GM18498 (cell line): ENCODE measurements around the gene C2CD3.

Source experiments
- ATAC-seq: cut with Tn5 transposase; IDR thresholded peaks from one replicate; pipeline ENCODE4 v1.9.1; 2021; ENCODE audit warnings: mild to moderate bottlenecking, moderate library complexity; ENCODE audit not compliant: unreplicated experiment

Gene C2CD3

GRCh38 chr11:74021998-74022397 is 148.8 kb downstream of the C2CD3 start:
- no peak for ATAC-seq

DNA sequence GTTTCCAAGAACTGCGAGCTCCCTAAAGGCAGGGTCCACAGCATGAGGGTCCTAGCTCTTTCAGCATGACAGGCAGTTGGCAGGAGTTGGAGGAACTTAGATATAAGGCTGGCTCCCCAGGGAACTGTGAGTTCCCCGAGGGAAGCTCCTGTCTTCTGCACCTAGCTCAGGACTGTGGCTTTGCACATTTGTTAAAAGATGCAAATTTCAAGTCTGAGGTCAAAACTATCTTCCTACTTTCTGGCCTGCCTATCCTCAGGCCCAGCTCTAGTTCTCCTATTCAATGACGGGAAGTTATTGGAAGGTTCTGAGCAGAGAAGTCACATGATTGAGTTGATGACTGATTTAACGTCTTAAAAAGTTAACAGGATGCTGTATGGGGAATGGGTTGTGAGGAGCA is 150.3 kb downstream of the C2CD3 start:
- ATAC-seq, result peak; percentile 47

DNA sequence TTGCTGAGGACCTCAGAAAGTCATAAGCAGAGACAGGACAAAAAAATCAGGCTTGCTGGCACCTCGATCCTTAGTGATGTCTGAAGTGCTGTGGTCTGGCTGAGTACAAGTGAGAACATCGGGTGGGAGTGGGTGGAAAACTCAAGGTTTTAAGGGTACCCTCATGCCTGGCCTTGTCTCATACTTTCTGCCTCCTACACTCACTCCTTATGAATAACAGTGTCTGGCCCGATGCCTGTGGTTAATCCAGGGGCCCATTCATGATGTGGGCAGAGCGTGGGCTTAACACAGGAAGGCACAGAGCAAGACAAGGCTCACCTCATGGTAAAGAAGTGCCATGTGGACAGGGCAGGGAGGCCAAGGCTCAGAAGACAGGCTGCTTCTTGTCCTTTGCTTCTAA is 150.9 kb downstream of the C2CD3 start:
- no peak for ATAC-seq

- no peak for ATAC-seq
Measured at GRCh38 chr11:74019104-74019738, 151.6 kb downstream of the C2CD3 start.

- no peak for ATAC-seq
Measured at GRCh38 chr11:74018331-74019005, 152.3 kb downstream of the C2CD3 start.

DNA sequence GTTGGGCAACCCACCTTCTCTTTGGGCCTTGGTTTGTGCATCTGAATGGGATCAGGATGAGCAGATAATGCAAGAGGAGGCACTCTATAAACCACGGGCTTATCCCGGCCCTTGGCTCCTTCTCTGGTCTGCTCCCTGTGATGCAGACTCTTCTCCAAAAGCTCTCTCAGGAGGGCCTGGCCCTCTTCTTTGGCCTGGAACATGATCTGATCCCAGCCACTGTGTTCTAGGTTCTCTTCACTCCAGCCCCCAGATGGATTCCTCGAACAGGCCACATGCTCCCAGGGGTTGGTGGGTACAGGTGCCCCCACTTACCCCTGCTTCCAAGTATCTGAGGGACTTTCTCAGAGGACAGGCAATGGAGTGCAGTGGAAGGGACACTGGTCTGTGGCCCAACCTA is 153.2 kb downstream of the C2CD3 start:
- ATAC-seq, result no peak

DNA sequence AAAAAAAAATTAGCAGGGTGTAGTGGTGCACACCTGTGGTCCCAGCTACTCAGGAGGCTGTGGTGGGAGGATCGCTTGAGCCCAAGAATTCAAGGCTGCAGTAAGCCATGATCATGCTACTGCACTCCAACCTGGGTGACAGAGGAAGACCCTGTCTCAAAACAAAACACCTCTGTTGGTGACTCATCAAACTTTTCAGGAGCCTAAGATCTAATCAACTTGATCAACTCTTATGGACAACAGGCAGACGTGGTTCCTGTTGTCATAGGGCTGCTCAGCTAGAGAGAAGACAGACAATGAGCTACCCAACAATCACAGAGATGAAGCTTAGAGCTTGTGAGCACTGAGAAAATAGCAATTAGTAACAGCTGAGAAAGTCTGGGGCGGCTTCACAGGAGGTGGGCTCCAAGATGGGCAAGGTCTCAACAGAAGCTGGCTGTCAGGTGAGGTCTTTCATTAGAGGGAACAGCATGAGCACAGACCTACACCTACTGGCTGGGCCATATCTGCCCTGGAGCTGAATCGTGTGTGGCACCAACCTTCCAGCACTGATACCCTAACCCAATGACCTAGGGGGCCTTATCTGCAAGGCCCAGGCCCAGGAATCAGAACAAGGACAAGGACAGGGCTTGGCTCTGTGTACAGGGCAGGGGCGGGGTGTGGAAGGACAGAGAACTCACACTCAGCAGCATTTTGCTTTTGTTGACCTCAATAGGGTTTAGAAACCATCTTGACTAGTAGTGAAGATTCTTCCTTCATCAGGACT is 154.7 kb downstream of the C2CD3 start:
- no peak for ATAC-seq

GRCh38 chr11:74014880-74015279 is 155.9 kb downstream of the C2CD3 start:
- ATAC-seq, result no peak

DNA sequence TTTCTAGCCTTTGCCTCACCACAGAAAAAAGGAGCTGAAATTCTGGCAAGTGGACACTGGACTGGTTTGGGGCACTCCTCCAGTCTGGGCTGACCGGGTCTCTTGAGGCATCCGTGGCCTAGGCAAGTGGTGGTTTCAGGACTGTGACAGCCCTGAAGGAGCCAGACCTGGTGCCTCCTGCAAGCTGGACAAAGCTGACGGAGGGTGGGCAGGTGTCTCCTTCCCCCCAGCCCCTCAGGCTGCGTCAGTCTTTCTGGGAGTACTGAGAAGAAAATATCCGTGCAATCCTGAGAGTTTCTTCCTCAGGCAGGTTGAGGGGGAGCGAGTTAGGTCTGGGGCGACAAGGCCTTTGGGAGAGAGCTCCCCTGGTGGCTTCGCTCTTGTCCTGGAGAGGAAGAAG is 157.7 kb downstream of the C2CD3 start:
- ATAC-seq, result no peak

- ATAC-seq, result no peak
Measured at GRCh38 chr11:74012074-74012809, 158.6 kb downstream of the C2CD3 start.

DNA sequence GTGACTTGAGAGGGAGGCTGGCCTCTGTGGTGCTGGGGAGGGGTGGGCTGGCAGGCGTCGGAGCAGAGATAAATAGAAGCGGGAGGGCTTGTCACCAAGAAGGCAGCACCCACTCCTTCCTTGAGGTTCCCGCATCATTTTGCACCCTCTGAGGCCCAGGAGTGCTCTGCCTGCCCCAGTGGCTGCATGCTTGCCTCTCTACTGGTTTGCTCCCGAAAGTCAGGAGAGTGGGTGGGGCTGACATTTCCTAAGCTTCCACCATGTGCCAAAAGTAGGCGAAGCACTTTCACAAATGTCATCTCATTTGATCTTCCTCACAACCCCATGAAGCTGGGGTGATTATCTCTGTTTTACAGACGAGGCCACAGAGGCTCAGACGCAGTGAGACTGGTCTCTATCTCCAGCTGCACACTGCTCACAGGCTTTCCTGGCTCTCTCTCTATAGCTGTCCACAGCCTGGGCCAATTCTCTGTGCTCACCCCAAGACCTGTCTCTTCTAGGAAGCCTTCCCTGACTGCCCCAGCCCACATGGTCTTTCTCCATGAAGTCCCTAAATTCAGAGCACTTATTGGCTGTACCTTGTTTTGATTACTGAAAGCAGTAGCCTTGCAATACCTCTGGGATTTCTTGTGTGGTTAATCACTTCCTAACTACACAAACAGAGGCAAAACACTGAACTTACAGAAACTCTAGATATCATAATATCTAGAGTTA is 159.3 kb downstream of the C2CD3 start:
- no peak for ATAC-seq

DNA sequence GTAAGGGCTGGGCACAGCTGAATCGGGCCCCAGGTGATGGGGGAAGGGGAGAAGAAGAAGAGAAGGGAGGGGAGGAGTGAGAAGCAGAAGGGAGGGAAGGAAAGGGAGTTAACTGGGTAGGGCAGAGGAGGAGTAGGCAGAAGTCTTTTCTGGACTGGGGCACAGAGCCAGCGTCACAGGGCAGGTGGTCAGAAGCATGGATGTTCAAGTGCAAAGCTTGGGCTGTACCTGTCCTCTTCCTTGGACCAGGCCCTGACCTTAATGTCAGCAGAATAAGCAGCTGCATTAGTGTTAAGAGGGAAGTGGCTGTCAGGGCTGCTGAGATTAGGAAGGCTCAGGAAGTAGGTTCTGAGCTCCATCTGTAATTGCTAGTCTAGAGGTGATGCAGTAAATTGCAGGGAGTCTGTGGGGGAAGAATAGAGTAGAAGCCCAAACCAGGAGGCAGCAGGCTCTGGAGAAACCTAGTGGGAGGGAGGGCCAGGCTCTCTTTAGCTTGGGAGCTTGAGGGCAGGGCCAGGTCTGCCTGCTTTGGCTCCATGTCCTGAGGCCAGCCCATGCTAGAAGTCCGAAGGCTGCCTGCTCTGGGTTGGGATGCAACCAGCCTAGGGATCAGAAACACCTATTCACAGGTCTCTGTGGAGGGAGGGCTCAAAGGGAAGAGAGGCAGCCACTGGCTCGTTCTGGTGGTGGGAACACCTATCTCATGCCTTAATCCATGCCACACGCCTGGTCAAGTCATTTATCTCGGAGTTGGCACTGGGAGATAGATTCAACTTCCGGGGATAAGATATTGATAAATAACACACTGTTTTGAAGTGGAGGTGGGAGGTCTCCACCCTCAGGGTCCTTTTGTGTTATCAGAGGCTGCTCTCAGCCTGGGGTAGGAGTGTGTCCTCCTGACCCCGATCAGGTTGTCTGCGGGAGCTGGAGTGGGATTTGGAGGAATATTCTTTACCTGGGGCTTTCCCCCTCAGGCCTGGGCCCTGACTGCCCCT is 160.2 kb downstream of the C2CD3 start:
- ATAC-seq, result no peak

- ATAC-seq, result no peak
Measured at GRCh38 chr11:74009675-74010305, 161.0 kb downstream of the C2CD3 start.

DNA sequence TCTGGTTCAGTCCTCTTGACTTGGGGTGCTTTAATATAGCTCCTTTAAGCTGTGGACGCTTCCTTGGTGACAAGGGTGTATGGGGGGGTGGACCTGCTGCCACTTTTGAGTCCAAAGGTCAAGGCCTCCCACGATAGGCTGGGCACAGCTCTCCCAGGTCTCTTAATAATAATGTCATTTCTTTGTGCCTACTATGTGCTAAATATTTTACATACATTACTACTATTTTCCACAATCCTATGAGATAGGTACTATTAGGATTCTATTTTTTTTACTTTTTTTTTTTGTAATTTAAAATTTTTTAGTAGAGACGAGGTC is 161.6 kb downstream of the C2CD3 start:
- no peak for ATAC-seq

DNA sequence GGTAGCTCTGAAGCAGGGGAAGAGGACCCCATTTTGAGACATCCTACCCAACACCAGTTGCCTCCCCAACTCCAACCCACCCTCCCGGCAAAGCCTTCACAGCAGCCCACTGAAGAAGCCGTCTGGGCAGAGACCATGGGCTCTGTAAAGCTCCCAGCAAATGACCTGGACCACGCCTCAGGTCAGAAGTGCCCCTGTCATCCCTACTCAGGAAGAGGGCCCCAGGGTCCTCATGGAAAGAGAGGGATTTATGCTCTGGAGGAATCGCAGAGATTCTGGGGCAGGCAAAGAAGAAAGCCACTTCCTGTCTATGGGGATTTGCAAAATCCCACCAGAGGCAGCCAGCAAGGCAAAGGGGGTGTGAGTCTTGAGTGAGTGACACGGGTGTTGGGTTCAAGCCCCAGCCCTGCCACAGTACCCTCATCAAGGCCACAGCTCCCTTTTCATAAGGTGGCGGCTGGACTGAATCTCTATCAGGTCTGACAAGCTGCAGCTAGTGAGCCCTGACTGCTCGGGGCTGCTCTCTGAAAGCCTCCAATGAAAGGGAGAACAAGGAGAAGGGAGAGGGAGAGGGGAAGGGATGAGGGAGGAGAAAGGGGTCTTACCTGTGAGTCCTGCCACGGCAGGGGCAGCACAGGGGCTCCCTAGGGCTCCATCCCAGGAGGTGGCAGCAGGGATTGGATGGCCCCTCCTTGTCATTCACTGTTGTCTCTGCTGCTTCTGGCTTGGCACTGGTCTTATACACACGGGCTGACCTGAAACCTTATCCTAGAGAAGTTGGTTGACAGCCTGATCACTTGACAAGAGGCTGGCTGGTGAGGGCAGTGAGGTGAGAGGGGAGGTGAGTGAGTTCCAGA is 162.2 kb downstream of the C2CD3 start, which contains the start of gene UCP3:
TSS of gene UCP3 (minus strand) at position 713 of the 857 bp plus-strand sequence. CDS start 2,043 bp downstream, outside the sequence.
- ATAC-seq, result no peak

GRCh38 chr11:74007691-74008372 is 163.0 kb downstream of the C2CD3 start:
- ATAC-seq, result no peak

GRCh38 chr11:74006743-74007304 is 164.0 kb downstream of the C2CD3 start:
- ATAC-seq, result no peak
